Nephron progenitor cell (in vitro differentiated cells): ENCODE results near the gene ANKDD1A.
A peak's percentile ranks its signal among the peaks of the same experiment; 100 is the strongest.

Experiments used
- DNase-seq: peaks from one replicate; pipeline ENCODE4 v3.0.0; 2021
- H3K27ac Mint-ChIP-seq: 2 replicates; pipeline ENCODE4 v1.8.0; 2021; ENCODE audit warnings: mild to moderate bottlenecking, moderate library complexity, mixed read lengths
- H3K27me3 Mint-ChIP-seq: 2 replicates; pipeline ENCODE4 v1.8.0; 2021; ENCODE audit warnings: mild to moderate bottlenecking, low read depth, mixed read lengths; ENCODE audit not compliant: poor library complexity
- H3K36me3 Mint-ChIP-seq: 2 replicates; pipeline ENCODE4 v1.8.0; 2021; ENCODE audit warnings: low read depth, mixed read lengths
- H3K4me1 Mint-ChIP-seq: 2 replicates; pipeline ENCODE4 v1.8.0; 2021; ENCODE audit warnings: mixed read lengths
- H3K4me3 Mint-ChIP-seq: 2 replicates; pipeline ENCODE4 v1.8.0; 2021; ENCODE audit warnings: mild to moderate bottlenecking, moderate library complexity, mixed read lengths
- H3K9me3 Mint-ChIP-seq: 2 replicates; pipeline ENCODE4 v1.8.0; 2021; ENCODE audit warnings: mild to moderate bottlenecking, moderate library complexity, mixed read lengths
- TF ChIP-seq, protein P1 (sequence below): fragments of 200-600 bp; sonication (generic); IDR thresholded peaks from 2 replicates; pipeline ENCODE4 v1.5.0; 2021; ENCODE audit warnings: antibody characterized with exemption

Gene ANKDD1A

DNA sequence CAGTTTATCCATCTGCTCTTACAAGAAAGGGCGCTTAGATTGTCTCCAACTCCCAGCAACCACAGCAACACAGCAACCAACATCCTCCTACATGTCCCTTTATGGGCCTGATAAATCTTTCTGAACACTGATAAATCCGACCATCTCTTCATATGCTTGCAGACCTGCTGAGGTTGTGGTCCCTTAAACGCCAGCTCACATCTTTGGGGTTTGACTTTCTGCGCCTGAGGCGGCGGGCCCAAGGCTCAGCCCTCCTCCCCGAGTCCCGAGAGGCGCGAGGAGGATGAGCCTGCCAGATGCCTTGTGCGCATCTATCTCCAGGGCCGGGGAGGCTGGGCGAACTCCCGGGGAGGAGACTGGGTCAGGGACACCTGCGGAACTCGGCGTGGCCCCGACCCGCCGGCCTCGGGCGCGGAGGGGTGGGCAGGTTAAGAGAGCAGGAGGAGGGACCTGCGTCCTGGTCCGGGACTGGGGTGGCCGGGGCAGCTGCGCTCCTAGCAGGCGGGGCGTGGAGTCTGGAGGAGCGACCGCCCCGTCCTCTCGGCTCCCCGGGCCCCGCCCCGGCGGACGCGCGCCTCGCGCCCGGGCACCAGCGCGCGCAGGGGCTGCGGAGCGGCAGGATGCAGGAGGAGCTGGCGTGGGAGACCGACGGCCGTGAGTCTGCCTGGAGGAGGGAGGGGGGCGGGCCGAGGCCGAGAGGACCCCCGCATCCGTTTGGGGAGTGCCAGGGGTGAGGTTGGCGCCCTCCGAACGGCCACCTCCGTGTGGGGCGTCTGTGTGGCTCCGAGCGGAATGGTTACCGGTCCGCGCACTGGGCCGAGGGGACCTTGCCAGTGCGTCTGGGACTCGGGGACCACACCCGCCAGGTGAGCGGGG lies at the start of gene ANKDD1A:
Gene ANKDD1A, plus strand, starts transcription at position 592 of the 876 bp plus-strand sequence. Its CDS starts 29 bp downstream, at position 621.
- Mint-ChIP-seq H3K27me3 (peaks cover 60% of the 10 kb centered on the region), H3K27ac (no peak within 1 kb of the TSS), H3K4me3 (peak within 1 kb of the TSS; percentile 84), H3K36me3 (peaks cover under 1% of the 10 kb centered on the region), H3K9me3 (peaks cover 9% of the 10 kb centered on the region), H3K4me1 (peaks cover 36% of the 10 kb centered on the region)
- TF ChIP-seq, protein P1, sequence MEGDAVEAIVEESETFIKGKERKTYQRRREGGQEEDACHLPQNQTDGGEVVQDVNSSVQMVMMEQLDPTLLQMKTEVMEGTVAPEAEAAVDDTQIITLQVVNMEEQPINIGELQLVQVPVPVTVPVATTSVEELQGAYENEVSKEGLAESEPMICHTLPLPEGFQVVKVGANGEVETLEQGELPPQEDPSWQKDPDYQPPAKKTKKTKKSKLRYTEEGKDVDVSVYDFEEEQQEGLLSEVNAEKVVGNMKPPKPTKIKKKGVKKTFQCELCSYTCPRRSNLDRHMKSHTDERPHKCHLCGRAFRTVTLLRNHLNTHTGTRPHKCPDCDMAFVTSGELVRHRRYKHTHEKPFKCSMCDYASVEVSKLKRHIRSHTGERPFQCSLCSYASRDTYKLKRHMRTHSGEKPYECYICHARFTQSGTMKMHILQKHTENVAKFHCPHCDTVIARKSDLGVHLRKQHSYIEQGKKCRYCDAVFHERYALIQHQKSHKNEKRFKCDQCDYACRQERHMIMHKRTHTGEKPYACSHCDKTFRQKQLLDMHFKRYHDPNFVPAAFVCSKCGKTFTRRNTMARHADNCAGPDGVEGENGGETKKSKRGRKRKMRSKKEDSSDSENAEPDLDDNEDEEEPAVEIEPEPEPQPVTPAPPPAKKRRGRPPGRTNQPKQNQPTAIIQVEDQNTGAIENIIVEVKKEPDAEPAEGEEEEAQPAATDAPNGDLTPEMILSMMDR, result no peak
- DNase-seq, result peak; percentile 85

DNA sequence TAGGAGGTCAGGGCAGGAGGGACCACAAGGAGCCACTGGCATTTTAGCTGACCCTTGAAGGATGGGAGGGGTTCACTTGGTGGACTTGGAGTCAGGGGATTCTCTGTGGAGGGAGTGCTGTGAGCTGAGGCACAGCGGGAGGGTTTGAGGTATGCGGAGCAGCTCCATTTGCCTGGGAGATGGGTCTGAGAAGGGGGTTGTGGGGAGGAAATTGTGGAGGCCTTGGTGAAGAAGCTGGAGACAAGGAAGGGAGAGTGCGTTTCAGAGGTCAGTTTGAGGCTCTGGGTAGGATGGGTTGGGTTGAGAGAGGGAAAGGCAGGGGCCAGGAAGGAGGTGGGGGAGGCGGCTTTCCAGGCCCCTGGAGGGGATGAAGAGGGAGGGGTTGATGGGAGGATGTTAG lies 49.7 kb upstream of the ANKDD1A start:
- no peak for DNase-seq
- Mint-ChIP-seq H3K4me1 (peaks cover 66% of the 10 kb centered on the region), H3K27me3 (peaks cover 7% of the 10 kb centered on the region), H3K27ac (peak overlapping the region; percentile 90), H3K9me3 (no peaks in the 10 kb centered on the region), H3K36me3 (peaks cover 19% of the 10 kb centered on the region), H3K4me3 (no peak overlapping the region)
- TF ChIP-seq, protein P1, result no peak

DNA sequence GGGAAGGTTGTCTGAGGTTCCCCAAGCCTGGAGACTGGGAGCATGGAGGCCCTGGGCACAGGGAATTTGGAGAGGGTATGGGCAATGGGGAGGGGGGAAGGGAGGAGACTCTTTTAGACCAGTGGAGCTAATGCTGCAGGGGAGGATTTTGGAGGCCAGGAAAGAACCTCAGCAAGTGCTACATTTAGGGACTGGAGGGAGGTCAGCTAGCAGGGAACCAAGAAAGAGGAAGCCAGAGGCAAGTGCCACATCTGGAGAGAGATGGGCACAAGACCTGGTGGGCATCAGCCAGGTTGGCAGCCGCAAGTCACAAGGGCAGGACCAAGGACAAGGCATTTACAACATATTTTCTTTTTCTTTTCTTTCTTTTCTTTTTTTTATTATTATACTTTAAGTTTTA lies 49.3 kb upstream of the ANKDD1A start:
- Mint-ChIP-seq H3K4me3 (no peak overlapping the region), H3K27me3 (peaks cover 9% of the 10 kb centered on the region), H3K9me3 (no peaks in the 10 kb centered on the region), H3K27ac (no peak overlapping the region), H3K4me1 (peaks cover 66% of the 10 kb centered on the region), H3K36me3 (peaks cover 19% of the 10 kb centered on the region)
- no peak for DNase-seq
- TF ChIP-seq, protein P1, result no peak

DNA sequence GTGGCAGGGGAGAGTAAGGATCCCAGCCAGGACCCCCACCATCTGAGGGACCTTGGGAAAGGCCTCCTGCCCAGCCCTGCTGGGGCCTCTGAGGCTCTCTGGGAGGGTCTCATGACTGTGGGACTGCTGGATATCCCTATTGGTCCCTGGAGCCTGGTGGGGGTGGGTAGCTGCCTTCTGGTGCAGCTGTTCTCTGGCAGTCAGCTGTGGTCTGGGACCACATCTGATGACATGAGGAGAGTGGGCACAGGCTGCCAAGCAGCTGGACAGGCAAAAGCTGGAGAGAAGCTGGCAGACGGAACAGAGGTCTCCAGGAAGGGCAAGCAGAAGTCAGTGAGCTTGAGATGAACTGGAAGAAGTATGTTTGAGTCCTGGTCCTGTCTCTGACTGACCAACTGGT lies 47.6 kb upstream of the ANKDD1A start:
- peaks cover 6% of the 10 kb centered on the region for H3K27me3 Mint-ChIP-seq
- H3K4me1 Mint-ChIP-seq, result peaks cover 52% of the 10 kb centered on the region
- H3K4me3 Mint-ChIP-seq, result no peak overlapping the region
- H3K27ac Mint-ChIP-seq, result peak overlapping the region; percentile 45
- H3K36me3 Mint-ChIP-seq, result peaks cover 15% of the 10 kb centered on the region
- no peak for DNase-seq
- no peaks in the 10 kb centered on the region for H3K9me3 Mint-ChIP-seq
- TF ChIP-seq, protein P1, result no peak

DNA sequence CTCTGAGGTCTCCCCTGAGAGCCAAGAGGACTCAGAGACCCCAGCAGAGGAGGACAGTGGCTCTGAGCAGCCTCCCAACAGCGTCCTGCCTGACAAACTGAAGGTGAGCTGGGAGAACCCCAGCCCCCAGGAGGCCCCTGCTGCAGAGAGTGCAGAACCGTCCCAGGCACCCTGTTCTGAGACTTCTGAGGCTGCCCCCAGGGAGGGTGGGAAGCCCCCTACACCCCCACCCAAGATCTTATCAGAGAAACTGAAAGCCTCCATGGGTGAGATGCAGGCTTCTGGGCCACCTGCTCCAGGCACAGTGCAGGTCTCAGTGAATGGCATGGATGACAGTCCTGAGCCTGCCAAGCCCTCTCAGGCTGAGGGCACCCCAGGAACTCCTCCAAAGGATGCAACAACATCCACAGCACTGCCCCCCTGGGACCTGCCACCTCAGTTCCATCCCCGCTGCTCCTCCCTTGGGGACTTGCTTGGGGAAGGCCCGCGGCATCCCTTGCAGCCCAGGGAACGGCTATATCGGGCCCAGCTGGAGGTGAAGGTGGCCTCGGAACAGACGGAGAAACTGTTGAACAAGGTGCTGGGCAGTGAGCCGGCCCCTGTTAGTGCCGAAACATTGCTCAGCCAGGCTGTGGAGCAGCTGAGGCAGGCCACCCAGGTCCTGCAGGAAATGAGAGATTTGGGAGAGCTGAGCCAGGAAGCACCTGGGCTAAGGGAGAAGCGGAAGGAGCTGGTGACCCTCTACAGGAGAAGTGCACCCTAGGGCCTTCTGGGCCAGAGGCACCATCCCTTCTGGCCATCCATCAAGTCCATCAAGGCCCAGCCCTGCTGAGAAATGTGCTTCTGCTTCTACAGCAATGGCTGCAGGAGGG lies 46.3 kb upstream of the ANKDD1A start:
- Mint-ChIP-seq H3K4me1 (peaks cover 42% of the 10 kb centered on the region), H3K27ac (no peak overlapping the region), H3K36me3 (peaks cover 22% of the 10 kb centered on the region), H3K9me3 (no peaks in the 10 kb centered on the region), H3K4me3 (no peak overlapping the region), H3K27me3 (peaks cover 6% of the 10 kb centered on the region)
- no peak for DNase-seq
- TF ChIP-seq, protein P1, result no peak
